GM12865 (cell line): ENCODE measurements around the gene PRR27.

Experiments
- DNase-seq: peaks from one replicate; pipeline ENCODE4 v3.0.0; 2010; ENCODE audit warnings: low read depth
- H3K4me3 ChIP-seq: 2 replicates; pipeline ENCODE4 v1.5.1; 2011; ENCODE audit warnings: mild to moderate bottlenecking, low read depth, low read length, control low read depth
- TF ChIP-seq, protein P1 (sequence below): IDR thresholded peaks from 2 replicates; pipeline ENCODE4 v1.5.1; 2011; ENCODE audit warnings: low read length, control low read depth, low read depth, inconsistent platforms; ENCODE audit not compliant: insufficient read depth; ENCODE audit errors: missing control alignments

Gene PRR27

GRCh38 chr4:70153937-70154336 is at the start of gene PRR27:
TSS of gene PRR27 (plus strand) at chr4:70154237. CDS start at chr4:70154376, 139 bp downstream.
- DNase-seq, result no peak
- TF ChIP-seq, protein P1, sequence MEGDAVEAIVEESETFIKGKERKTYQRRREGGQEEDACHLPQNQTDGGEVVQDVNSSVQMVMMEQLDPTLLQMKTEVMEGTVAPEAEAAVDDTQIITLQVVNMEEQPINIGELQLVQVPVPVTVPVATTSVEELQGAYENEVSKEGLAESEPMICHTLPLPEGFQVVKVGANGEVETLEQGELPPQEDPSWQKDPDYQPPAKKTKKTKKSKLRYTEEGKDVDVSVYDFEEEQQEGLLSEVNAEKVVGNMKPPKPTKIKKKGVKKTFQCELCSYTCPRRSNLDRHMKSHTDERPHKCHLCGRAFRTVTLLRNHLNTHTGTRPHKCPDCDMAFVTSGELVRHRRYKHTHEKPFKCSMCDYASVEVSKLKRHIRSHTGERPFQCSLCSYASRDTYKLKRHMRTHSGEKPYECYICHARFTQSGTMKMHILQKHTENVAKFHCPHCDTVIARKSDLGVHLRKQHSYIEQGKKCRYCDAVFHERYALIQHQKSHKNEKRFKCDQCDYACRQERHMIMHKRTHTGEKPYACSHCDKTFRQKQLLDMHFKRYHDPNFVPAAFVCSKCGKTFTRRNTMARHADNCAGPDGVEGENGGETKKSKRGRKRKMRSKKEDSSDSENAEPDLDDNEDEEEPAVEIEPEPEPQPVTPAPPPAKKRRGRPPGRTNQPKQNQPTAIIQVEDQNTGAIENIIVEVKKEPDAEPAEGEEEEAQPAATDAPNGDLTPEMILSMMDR, result no peak
- H3K4me3 ChIP-seq, result no peak within 1 kb of the TSS

DNA sequence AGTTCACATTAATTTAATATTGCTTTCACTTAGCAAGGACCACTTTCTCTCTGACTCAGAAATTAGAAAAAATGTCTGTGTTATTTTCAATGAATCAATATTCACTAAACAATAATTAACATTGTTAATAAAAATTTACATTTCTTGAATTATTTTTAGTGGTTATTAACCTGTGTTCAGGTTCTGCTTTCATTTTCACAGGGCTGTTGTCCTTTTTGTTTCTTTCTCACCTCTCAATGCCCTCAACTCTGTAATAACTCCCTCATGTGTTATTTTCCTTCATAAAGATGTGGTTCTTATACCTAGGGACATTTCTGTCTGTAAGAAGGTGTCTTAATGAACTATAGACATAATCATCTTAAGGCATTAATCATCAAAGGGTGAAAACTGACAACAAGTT is 43.1 kb upstream of the PRR27 start:
- no peak overlapping the region for H3K4me3 ChIP-seq
- no peak for DNase-seq
- TF ChIP-seq, protein P1, result no peak

- TF ChIP-seq, protein P1, result no peak
- H3K4me3 ChIP-seq, result no peak overlapping the region
- DNase-seq, result no peak
Measured at GRCh38 chr4:70113656-70114055, 40.4 kb upstream of the PRR27 start.

- no peak overlapping the region for H3K4me3 ChIP-seq
- TF ChIP-seq, protein P1, result no peak
- DNase-seq, result no peak
Measured at GRCh38 chr4:70114096-70114495, 39.9 kb upstream of the PRR27 start.

- no peak overlapping the region for H3K4me3 ChIP-seq
- DNase-seq, result no peak
- TF ChIP-seq, protein P1, result no peak
Measured at GRCh38 chr4:70120323-70120722, 33.7 kb upstream of the PRR27 start.

DNA sequence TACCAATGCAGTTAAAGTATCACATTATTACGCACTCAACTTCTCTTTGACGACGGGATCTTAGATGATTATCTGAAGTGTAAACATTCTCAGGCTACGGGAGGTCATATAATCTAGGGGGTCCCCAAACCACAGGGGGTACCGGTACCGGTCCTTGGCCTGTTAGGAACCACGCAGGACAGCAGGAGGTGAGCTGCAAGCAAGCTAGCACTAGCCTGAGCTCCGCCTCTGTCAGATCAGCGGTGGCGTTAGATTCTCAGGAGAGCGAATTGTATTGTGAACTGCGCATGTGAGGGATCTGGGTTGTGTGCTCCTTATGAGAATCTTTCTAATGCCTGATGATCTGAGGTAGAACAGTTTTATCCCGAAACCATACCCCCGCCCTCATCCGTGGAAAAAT is 20.6 kb upstream of the PRR27 start:
- no peak overlapping the region for H3K4me3 ChIP-seq
- no peak for DNase-seq
- TF ChIP-seq, protein P1, result no peak

- TF ChIP-seq, protein P1, result no peak
- no peak overlapping the region for H3K4me3 ChIP-seq
- no peak for DNase-seq
Measured at GRCh38 chr4:70138751-70139150, 15.3 kb upstream of the PRR27 start.
